Nephron progenitor cell (in vitro differentiated cells): ENCODE results near the gene CYP2U1.
A peak's percentile ranks its signal among the peaks of the same experiment; 100 is the strongest.

Experiments used
- DNase-seq: peaks from one replicate; pipeline ENCODE4 v3.0.0; 2021
- H3K27ac Mint-ChIP-seq: 2 replicates; pipeline ENCODE4 v1.8.0; 2021; ENCODE audit warnings: mild to moderate bottlenecking, moderate library complexity, mixed read lengths
- H3K27me3 Mint-ChIP-seq: 2 replicates; pipeline ENCODE4 v1.8.0; 2021; ENCODE audit warnings: mild to moderate bottlenecking, low read depth, mixed read lengths; ENCODE audit not compliant: poor library complexity
- H3K36me3 Mint-ChIP-seq: 2 replicates; pipeline ENCODE4 v1.8.0; 2021; ENCODE audit warnings: low read depth, mixed read lengths
- H3K4me1 Mint-ChIP-seq: 2 replicates; pipeline ENCODE4 v1.8.0; 2021; ENCODE audit warnings: mixed read lengths
- H3K4me3 Mint-ChIP-seq: 2 replicates; pipeline ENCODE4 v1.8.0; 2021; ENCODE audit warnings: mild to moderate bottlenecking, moderate library complexity, mixed read lengths
- H3K9me3 Mint-ChIP-seq: 2 replicates; pipeline ENCODE4 v1.8.0; 2021; ENCODE audit warnings: mild to moderate bottlenecking, moderate library complexity, mixed read lengths
- CTCF ChIP-seq: fragments of 200-600 bp; sonication (generic); IDR thresholded peaks from 2 replicates; pipeline ENCODE4 v1.5.0; 2021; ENCODE audit warnings: antibody characterized with exemption

Gene CYP2U1

GRCh38 chr4:107991945-107992630 lies 60.7 kb downstream of the CYP2U1 start:
- H3K9me3 Mint-ChIP-seq, result no peaks in the 10 kb centered on the region
- H3K36me3 Mint-ChIP-seq, result peaks cover 21% of the 10 kb centered on the region
- TF ChIP-seq CTCF, result no peak
- H3K27ac Mint-ChIP-seq, result no peak overlapping the region
- peak overlapping the region; percentile 93 for H3K4me3 Mint-ChIP-seq
- no peak for DNase-seq
- peaks cover 7% of the 10 kb centered on the region for H3K27me3 Mint-ChIP-seq
- peaks cover 64% of the 10 kb centered on the region for H3K4me1 Mint-ChIP-seq

GRCh38 chr4:107993969-107994368 lies 62.6 kb downstream of the CYP2U1 start:
- DNase-seq, result no peak
- H3K27me3 Mint-ChIP-seq, result peaks cover 3% of the 10 kb centered on the region
- peaks cover 40% of the 10 kb centered on the region for H3K36me3 Mint-ChIP-seq
- peaks cover 68% of the 10 kb centered on the region for H3K4me1 Mint-ChIP-seq
- no peak overlapping the region for H3K27ac Mint-ChIP-seq
- H3K9me3 Mint-ChIP-seq, result peaks cover 3% of the 10 kb centered on the region
- H3K4me3 Mint-ChIP-seq, result no peak overlapping the region
- TF ChIP-seq CTCF, result no peak

DNA sequence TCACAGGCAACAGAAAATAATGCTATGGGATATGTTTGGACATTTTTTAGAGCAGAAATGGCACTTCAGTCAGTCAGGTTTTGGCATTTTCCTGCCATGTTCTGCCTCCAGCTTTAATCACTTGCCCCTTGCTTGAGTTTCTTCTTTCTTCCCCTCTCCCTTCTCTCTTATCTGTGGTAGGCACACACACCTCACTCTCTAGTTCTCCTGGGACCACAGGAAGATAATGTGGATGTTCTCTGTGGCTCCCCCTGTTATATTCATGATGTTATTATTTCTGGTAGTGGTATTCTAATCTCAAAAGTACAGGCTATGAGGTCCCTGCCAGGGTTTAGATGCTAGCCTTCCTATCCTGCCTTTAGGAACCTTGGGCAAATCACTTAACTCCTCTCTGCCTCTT lies 63.5 kb downstream of the CYP2U1 start:
- Mint-ChIP-seq H3K36me3 (peaks cover 49% of the 10 kb centered on the region), H3K4me1 (peaks cover 64% of the 10 kb centered on the region), H3K27me3 (peaks cover 3% of the 10 kb centered on the region), H3K27ac (no peak overlapping the region), H3K4me3 (no peak overlapping the region), H3K9me3 (peaks cover 10% of the 10 kb centered on the region)
- no peak for DNase-seq
- TF ChIP-seq CTCF, result no peak

DNA sequence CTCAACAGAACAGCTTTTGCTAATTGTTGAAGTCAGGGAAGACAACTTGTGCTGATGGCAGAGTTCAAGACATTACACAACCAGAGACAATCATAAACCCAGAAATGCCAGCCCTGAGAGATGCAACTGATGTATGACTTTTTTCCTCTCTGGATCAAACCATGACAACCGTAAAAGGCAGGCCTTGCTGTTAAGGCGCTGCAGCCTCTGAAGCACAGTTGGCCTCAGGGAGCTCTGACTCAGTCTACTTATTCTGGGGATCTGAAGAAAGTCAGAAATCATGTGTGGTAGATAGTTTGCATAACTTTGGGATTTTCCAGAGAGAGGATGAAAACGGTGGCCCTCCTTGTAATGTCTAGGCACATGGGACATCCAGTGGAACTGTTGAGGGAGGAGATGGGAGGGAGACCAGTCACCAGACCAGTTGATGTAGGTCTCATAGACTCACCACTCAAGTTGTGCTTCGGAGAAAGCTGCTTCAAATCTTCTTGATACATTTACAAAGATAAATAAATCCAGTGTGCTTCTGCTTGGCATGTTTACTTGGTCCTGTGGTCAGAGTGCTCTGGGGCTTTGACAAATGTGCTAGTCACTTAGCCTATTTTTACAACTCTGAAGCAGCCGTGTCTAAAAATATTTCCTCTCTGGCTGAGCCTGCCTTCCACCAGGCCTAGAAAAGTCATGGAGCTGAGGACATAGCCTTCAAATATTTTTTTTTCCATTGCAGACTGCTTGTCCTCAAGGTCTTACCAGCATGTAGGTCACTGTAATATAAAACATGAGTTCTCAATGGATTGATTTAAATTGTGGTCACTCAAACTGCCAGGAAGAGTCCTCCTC lies 65.8 kb downstream of the CYP2U1 start:
- no peak for TF ChIP-seq CTCF
- Mint-ChIP-seq H3K4me3 (no peak overlapping the region), H3K27me3 (peaks cover 5% of the 10 kb centered on the region), H3K4me1 (peaks cover 46% of the 10 kb centered on the region), H3K27ac (peak overlapping the region; percentile 93), H3K9me3 (peaks cover 29% of the 10 kb centered on the region), H3K36me3 (peaks cover 72% of the 10 kb centered on the region)
- DNase-seq, result no peak

GRCh38 chr4:107997794-107998193 lies 66.4 kb downstream of the CYP2U1 start:
- Mint-ChIP-seq H3K4me1 (peaks cover 42% of the 10 kb centered on the region), H3K27me3 (peaks cover 5% of the 10 kb centered on the region), H3K36me3 (peaks cover 78% of the 10 kb centered on the region), H3K27ac (no peak overlapping the region), H3K9me3 (peaks cover 35% of the 10 kb centered on the region), H3K4me3 (no peak overlapping the region)
- DNase-seq, result no peak
- no peak for TF ChIP-seq CTCF
